Measurements from ENCODE around the gene JAG1. TPM values are rescaled to one million over a fixed set of nuclear protein-coding genes. Genes with fewer than 3 reads are reported as not detected.

The JAG1 gene
- total RNA-seq, 4 donors from 2014 or later = 64.2 to 153 (median 85.7) TPM

GRCh38 chr20:10709916-10710315, 36.1 kb upstream of the JAG1 start:
- ATAC-seq (ENCODE audit: low FRiP score) (no peak), DNase-seq (ENCODE audit: low spot score) (no peak)
- no peak for TF ChIP-seq CTCF (IDR thresholded peaks at IDR 0.05)

DNA sequence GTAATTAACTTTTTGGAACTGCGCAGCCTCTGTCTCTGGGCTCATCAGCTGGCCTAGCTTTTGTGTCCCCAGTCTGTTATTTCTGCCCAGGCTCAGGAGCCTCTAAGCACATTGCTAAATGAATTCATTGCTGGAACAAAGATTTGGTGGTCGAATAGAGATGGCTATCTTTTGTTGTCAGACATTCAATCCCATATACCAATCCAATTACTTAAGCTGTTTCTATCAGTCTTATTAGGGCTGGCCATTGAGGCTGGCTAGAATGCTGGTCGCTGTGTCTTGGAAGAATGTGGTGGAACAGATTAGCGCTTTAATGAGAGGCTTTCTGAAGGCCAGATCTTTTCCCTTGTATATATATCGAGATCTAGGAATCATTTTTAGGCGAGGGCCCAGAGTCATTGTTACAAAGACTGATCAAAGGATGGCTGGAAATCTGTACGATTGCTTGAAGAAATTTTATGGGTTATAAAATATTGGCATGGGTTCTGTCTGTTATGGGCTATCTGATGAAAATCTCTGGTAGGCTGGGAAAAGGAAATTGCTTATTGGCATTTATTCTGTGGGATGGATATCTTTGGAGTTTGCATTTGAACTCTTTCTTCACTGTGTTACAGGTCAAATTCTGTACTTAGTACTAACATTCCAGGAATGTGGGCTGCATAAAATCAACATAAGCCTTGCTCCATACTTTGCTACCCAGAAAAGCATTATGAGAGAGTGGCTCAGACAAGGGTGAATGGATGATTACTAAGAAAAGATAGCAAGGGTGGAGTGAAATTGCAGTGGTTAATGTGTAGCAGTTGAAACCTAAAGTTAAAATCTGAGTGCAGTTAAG, 34.8 kb upstream of the JAG1 start:
- peak; percentile 83 for ATAC-seq (ENCODE audit: low FRiP score)
- DNase-seq (ENCODE audit: low spot score) = no peak
- no peak for TF ChIP-seq CTCF (IDR thresholded peaks at IDR 0.05)

GRCh38 chr20:10707791-10708190, 34.0 kb upstream of the JAG1 start:
- no peak for ATAC-seq (ENCODE audit: low FRiP score)
- no peak for TF ChIP-seq CTCF (IDR thresholded peaks at IDR 0.05)
- DNase-seq (ENCODE audit: low spot score) = no peak

- ATAC-seq (ENCODE audit: low FRiP score) (no peak), DNase-seq (ENCODE audit: low spot score) (no peak)
- no peak for TF ChIP-seq CTCF (IDR thresholded peaks at IDR 0.05)
Measured at GRCh38 chr20:10707068-10707467, 33.3 kb upstream of the JAG1 start.

GRCh38 chr20:10706460-10706811, 32.6 kb upstream of the JAG1 start:
- no peak for DNase-seq (ENCODE audit: low spot score)
- TF ChIP-seq CTCF (IDR thresholded peaks at IDR 0.05) = no peak
- no peak for ATAC-seq (ENCODE audit: low FRiP score)

DNA sequence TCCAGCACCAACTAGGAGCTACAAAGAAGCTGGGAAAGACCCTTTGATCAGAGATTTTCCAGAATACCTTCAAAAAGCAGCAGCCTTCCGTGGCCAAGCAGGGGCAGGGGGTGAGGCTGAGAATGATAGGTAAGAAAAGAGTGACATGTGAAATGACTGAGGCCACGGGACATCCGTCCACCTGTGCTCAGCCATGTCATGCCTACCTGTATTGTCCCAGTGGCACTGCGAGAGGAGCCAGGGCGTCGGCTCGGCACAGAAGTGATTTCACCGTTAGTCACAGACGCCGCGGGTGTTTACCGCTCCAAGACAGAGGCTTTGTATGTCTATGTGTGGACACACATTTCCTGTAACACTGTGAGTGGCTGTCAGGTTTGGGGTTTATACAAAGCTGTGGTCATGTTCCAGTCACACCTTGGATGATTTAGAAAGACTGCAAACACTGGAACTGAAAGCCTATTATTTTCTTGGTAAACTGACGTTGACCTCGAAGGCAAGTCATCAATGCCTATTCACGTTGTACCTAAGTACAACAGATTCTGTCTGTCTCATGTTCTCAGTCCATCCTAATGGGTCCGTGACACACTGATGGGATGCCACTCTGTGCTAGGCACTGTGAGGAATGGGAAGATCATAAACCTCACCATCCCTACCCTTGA, 32.1 kb upstream of the JAG1 start:
- no peak for ATAC-seq (ENCODE audit: low FRiP score)
- no peak for TF ChIP-seq CTCF (IDR thresholded peaks at IDR 0.05)

DNA sequence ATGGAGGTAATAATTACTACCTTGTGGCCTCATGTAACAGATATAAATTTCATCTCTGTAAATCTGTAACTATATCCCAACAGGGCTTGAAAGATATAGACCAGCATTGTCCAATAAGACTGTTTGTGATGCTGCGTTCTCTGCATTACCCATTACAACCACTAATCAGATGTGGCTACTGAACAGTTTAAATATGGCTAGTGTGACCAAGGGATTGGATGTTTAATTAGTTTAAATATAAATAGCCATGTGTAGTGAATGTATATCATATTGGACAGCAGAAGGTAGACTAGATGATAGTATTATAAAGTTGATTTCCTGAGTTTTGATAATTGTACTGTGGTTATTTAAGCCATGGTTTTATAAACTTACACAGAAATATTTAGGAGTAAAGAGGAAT, 27.8 kb upstream of the JAG1 start:
- DNase-seq (ENCODE audit: low spot score) (no peak), ATAC-seq (ENCODE audit: low FRiP score) (no peak)
- TF ChIP-seq CTCF (IDR thresholded peaks at IDR 0.05) = no peak

More for the DNA sequence above, 32.1 kb upstream of the JAG1 start:
- DNase-seq (ENCODE audit: low spot score) = no peak

All from omental fat pad (tissue), 4 donors.